Fibroblast of the aortic adventitia (primary cell): ENCODE results near the gene GYS1. TPM values are rescaled to one million over a fixed set of nuclear protein-coding genes. Genes with fewer than 3 reads are reported as not detected.
"Not testable (repeated sequence)": the region's sequence is repeated elsewhere in the genome, so short reads cannot be mapped to it uniquely, and the experiment has no call there.

Experiments used
- DNase-seq: peaks from one replicate; pipeline ENCODE4 v3.0.0-alpha.2; 2010; ENCODE audit warnings: low read depth
- H3K4me3 ChIP-seq: 2 replicates; pipeline ENCODE4 v1.5.1; 2011; ENCODE audit warnings: low read depth, mild to moderate bottlenecking, control low read depth, low read length, moderate library complexity
- CTCF ChIP-seq: IDR thresholded peaks from 2 replicates; pipeline ENCODE4 v1.5.1; 2011; ENCODE audit warnings: mild to moderate bottlenecking, low read length, control low read depth, inconsistent platforms; ENCODE audit not compliant: insufficient read depth
- small RNA-seq: library from RNA; depleted of rRNA; stranded (forward); fragments of <200 nt; gene quantifications from one replicate; pipeline ENCODE3, GENCODE V24; 2012
- total RNA-seq: library from RNA; depleted of rRNA; stranded (reverse); fragments of >200 nt; gene quantifications from 2 replicates; pipeline ENCODE4 v1.2.3, GENCODE V29; 2012; ENCODE audit warnings: low replicate concordance

The GYS1 gene
- total RNA-seq, 1 donor = 38.6 TPM

GRCh38 chr19:48920949-48921348, 72.2 kb downstream of the GYS1 start:
- no peak overlapping the region for H3K4me3 ChIP-seq
- no peak for TF ChIP-seq CTCF
- DNase-seq = no peak

- DNase-seq, H3K4me3 ChIP-seq: not testable (repeated sequence)
Observed at GRCh38 chr19:48919271-48919670, 73.8 kb downstream of the GYS1 start.

GRCh38 chr19:48918801-48919247, 74.3 kb downstream of the GYS1 start:
- H3K4me3 ChIP-seq = no peak overlapping the region
- TF ChIP-seq CTCF = no peak
- DNase-seq = no peak

Small RNAs within 50 kb of the gene (small RNA-seq; reads per million reads assigned to genes)
- gene AC026803.1 = not detected
- gene MIR6798 = not detected

Other genes starting within 250 kb of the GYS1 start
- not detected in 2 replicates for gene IZUMO1, start 246.4 kb downstream of the GYS1 start, total RNA-seq
- gene FUT1, start 240.7 kb downstream of the GYS1 start, total RNA-seq = under 0.01 TPM in 1 of 2 replicates, not detected in the other
- gene FGF21, start 237.8 kb downstream of the GYS1 start, total RNA-seq = not detected in 2 replicates
- 9.6 and 30.4 TPM in 2 replicates for gene BCAT2, start 182.3 kb downstream of the GYS1 start, total RNA-seq
- gene HSD17B14, start 156.8 kb downstream of the GYS1 start, total RNA-seq = 3.6 and 25.5 TPM in 2 replicates
- 28.9 and 44.0 TPM in 2 replicates for gene PLEKHA4, start 124.7 kb downstream of the GYS1 start, total RNA-seq
- gene PPP1R15A, start 120.9 kb downstream of the GYS1 start, total RNA-seq = 45.8 and 53.6 TPM in 2 replicates
- 0.54 TPM in 1 of 2 replicates, not detected in the other for gene TULP2, start 94.6 kb downstream of the GYS1 start, total RNA-seq
- gene NUCB1, start 93.0 kb downstream of the GYS1 start, total RNA-seq = 267 and 932 TPM in 2 replicates
- gene DHDH, start 59.6 kb downstream of the GYS1 start, total RNA-seq = not detected in 2 replicates
- gene BAX, start 38.4 kb downstream of the GYS1 start, total RNA-seq = 15.5 and 45.8 TPM in 2 replicates
- gene FTL, start 28.0 kb downstream of the GYS1 start, total RNA-seq = 5,494 and 8,302 TPM in 2 replicates
- 16.3 and 119 TPM in 2 replicates for gene RUVBL2, start 578 bp upstream of the GYS1 start, total RNA-seq
- gene LHB, start 23.8 kb upstream of the GYS1 start, total RNA-seq = not detected in 2 replicates
- not detected in 2 replicates for gene CGB3, start 31.0 kb upstream of the GYS1 start, total RNA-seq
- gene CGB2, start 38.6 kb upstream of the GYS1 start, total RNA-seq = not detected in 2 replicates
- not detected in 2 replicates for gene CGB1, start 43.6 kb upstream of the GYS1 start, total RNA-seq
- not detected in 2 replicates for gene CGB5, start 50.5 kb upstream of the GYS1 start, total RNA-seq
- not detected in 2 replicates for gene CGB8, start 55.8 kb upstream of the GYS1 start, total RNA-seq
- 0.09 TPM in 1 of 2 replicates, not detected in the other for gene CGB7, start 64.4 kb upstream of the GYS1 start, total RNA-seq
- gene NTF4, start 71.5 kb upstream of the GYS1 start, total RNA-seq = not detected in 2 replicates
- gene KCNA7, start 79.4 kb upstream of the GYS1 start, total RNA-seq = not detected in 2 replicates
- gene SNRNP70, start 92.1 kb upstream of the GYS1 start, total RNA-seq = 111 and 129 TPM in 2 replicates
- 2.2 and 3.7 TPM in 2 replicates for gene LIN7B, start 121.1 kb upstream of the GYS1 start, total RNA-seq
- gene C19orf73, start 125.8 kb upstream of the GYS1 start, total RNA-seq = 0.41 and 0.54 TPM in 2 replicates
- gene PPFIA3, start 126.2 kb upstream of the GYS1 start, total RNA-seq = 0.99 and 2.4 TPM in 2 replicates
- gene HRC, start 162.1 kb upstream of the GYS1 start, total RNA-seq = not detected in 2 replicates
- 14.0 and 15.0 TPM in 2 replicates for gene TRPM4, start 164.5 kb upstream of the GYS1 start, total RNA-seq